Measurements from ENCODE around the gene SDHB.
A peak's percentile ranks its signal among the peaks of the same experiment; 100 is the strongest.

DNA sequence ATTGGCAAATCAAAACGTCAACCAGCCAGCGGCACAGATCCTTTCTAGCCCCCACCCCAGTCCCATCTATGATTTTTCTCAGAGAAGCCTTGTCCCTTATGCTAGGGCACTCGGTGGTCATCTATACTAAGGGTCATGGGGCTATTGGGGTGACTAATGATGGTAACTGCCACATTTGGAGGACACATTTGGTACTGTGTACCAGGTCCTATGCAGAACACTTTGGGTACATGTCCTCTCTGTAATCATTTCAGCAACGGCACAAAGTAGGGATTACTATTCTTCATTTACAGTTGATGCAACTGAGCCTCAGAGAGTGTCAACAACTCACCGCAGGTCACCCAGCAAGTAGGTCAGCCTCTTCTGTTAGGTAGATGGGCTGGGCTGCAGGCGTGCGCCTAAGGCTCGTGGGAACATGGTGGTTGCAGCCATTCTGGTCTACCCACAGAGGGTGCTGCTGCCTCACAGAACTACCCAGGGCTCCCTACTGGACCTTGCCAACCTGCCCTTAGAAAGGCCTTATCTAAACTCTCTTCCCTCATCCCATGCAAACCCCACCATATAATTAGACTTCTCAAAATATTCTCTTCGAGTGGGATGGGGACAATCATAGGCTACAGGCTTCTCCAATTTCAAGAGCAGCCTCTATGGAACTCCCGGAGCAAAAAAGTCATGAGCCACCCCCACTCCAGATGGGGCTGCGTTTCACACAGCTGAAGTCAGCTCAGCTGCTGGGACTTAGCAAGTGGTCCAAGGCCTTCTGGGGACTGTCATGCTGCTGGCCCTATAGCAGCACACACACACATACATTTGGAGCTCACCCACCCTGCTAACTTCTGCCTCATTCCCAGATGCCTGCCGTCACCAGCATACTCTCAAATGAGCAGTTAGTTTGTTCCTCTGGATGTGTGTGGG, 5.8 kb upstream of the SDHB start:
- TF ChIP-seq, protein P1, sequence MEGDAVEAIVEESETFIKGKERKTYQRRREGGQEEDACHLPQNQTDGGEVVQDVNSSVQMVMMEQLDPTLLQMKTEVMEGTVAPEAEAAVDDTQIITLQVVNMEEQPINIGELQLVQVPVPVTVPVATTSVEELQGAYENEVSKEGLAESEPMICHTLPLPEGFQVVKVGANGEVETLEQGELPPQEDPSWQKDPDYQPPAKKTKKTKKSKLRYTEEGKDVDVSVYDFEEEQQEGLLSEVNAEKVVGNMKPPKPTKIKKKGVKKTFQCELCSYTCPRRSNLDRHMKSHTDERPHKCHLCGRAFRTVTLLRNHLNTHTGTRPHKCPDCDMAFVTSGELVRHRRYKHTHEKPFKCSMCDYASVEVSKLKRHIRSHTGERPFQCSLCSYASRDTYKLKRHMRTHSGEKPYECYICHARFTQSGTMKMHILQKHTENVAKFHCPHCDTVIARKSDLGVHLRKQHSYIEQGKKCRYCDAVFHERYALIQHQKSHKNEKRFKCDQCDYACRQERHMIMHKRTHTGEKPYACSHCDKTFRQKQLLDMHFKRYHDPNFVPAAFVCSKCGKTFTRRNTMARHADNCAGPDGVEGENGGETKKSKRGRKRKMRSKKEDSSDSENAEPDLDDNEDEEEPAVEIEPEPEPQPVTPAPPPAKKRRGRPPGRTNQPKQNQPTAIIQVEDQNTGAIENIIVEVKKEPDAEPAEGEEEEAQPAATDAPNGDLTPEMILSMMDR (conservative IDR thresholded peaks at IDR 0.05; ENCODE audit: low read length): peak; percentile 80
- TF ChIP-seq EZH2phosphoT487 (IDR thresholded peaks at IDR 0.05; ENCODE audit: borderline replicate concordance): no peak
